ENCODE results near the gene LCN9. TPM values are rescaled to one million over a fixed set of nuclear protein-coding genes. Genes with fewer than 3 reads are reported as not detected.

Gene LCN9
- total RNA-seq, 1 donor from 2014 or later, result 4.8 TPM

- no peak overlapping the region for H3K27ac ChIP-seq (ENCODE audit: low read depth, low read length)
- H3K27me3 Mint-ChIP-seq (ENCODE audit: low read depth, unreplicated experiment), result peaks cover 52% of the 10 kb centered on the region
- H3K36me3 Mint-ChIP-seq (ENCODE audit: low read depth, unreplicated experiment), result no peaks in the 10 kb centered on the region
These were observed 52.9 kb downstream of the LCN9 start for GRCh38 chr9:135716045-135716444.

More at GRCh38 chr9:135716045-135716444, 52.9 kb downstream of the LCN9 start:
- no peak overlapping the region for H3K4me3 ChIP-seq (ENCODE audit: insufficient read depth, low read depth, low read length)
- Mint-ChIP-seq H3K4me3 (ENCODE audit: unreplicated experiment) (no peak overlapping the region), H3K4me1 (ENCODE audit: low read depth, unreplicated experiment) (no peaks in the 10 kb centered on the region), H3K27ac (ENCODE audit: unreplicated experiment) (no peak overlapping the region), H3K9me3 (ENCODE audit: unreplicated experiment) (no peaks in the 10 kb centered on the region)
- DNase-seq (ENCODE audit: low read depth) (no peak), FAIRE-seq (no peak)
- H4K20me1 ChIP-seq (ENCODE audit: insufficient read depth, low read length), result no peaks in the 10 kb centered on the region
- no peaks in the 10 kb centered on the region for H3K36me3 ChIP-seq (ENCODE audit: insufficient read depth, low read length)
- H3K4me2 ChIP-seq (ENCODE audit: low read length), result no peak overlapping the region
- TF ChIP-seq EZH2 (IDR thresholded peaks at IDR 0.05; ENCODE audit: insufficient read depth, low read length) (no peak), CTCF (IDR thresholded peaks at IDR 0.05; ENCODE audit: insufficient read depth, low read depth, low read length) (no peak)
- no peaks in the 10 kb centered on the region for H3K9me3 ChIP-seq (ENCODE audit: insufficient read depth, low read depth, low read length)
- peaks cover 30% of the 10 kb centered on the region for H3K27me3 ChIP-seq (ENCODE audit: insufficient read depth, low read length)
- no peaks in the 10 kb centered on the region for H3K79me2 ChIP-seq (ENCODE audit: insufficient read depth, low read length)
- H3K4me1 ChIP-seq (ENCODE audit: insufficient read depth, low read length), result no peaks in the 10 kb centered on the region
- H2AFZ ChIP-seq (ENCODE audit: low read depth, low read length), result no peak overlapping the region
- H3K9ac ChIP-seq (ENCODE audit: low read length), result no peak overlapping the region

Other genes starting within 250 kb of the LCN9 start
- 10.6 and 11.3 TPM in 2 replicates for gene PPP1R26, start 183.5 kb upstream of the LCN9 start, total RNA-seq
- gene MRPS2, start 162.6 kb upstream of the LCN9 start, total RNA-seq, result 35.8 and 38.6 TPM in 2 replicates
- not detected in 2 replicates for gene LCN1, start 141.9 kb upstream of the LCN9 start, total RNA-seq
- gene OBP2A, start 117.2 kb upstream of the LCN9 start, total RNA-seq, result not detected in 2 replicates
- gene PAEP, start 101.6 kb upstream of the LCN9 start, total RNA-seq, result 0.39 TPM in 1 of 2 replicates, not detected in the other
- gene GLT6D1, start 23.8 kb upstream of the LCN9 start, total RNA-seq, result not detected in 2 replicates
- gene SOHLH1, start 36.2 kb downstream of the LCN9 start, total RNA-seq, result not detected in 2 replicates
- gene KCNT1, start 38.9 kb downstream of the LCN9 start, total RNA-seq, result not detected in 2 replicates
- gene CAMSAP1, start 244.2 kb downstream of the LCN9 start, total RNA-seq, result 27.3 and 34.8 TPM in 2 replicates